PC-9 (cell line): ENCODE measurements around the gene AP2S1.

Experiments
- CTCF ChIP-seq: fragments of 200-600 bp; sonication (generic); conservative IDR thresholded peaks from 2 replicates; pipeline ENCODE4 v1.6.1; 2017; ENCODE audit warnings: mixed run types, antibody characterized with exemption, mild to moderate bottlenecking, moderate library complexity
- EZH2 ChIP-seq: fragments of 200-600 bp; sonication (generic); IDR thresholded peaks from 2 replicates; pipeline ENCODE4 v1.8.0; 2017; ENCODE audit warnings: antibody characterized with exemption, low read depth

DNA sequence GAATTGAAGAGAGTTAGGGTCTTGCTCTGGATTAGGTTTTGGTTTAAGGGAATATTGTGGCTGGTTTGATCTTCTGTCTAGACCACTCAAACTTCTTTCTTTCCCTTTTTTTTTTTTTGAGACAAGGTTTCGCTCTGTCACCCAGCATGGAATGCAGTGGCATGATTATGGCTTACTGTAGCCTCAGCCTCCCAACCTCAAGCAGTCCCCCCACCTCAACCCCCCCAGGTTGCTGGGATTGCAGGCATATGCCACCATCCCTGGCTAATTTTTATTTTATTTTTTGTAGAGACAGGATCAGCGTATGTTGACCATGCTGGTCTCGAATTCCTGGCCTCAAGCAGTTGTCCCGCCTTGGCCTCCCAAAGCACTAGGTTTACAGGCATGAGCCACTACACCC lies 31.4 kb upstream of the AP2S1 start:
- TF ChIP-seq CTCF (no peak), EZH2 (no peak)
